Testis (tissue), 5 donors: ENCODE results near the gene ZSCAN2. TPM values are rescaled to one million over a fixed set of nuclear protein-coding genes. Genes with fewer than 3 reads are reported as not detected.
"Not testable (repeated sequence)": the region's sequence is repeated elsewhere in the genome, so short reads cannot be mapped to it uniquely, and the experiment has no call there.

Experiments
- DNase-seq: peaks from one replicate; pipeline ENCODE4 v3.0.0-alpha.2; 2019
- H3K27ac ChIP-seq, 2 donors: fragments of 200-600 bp; sonication (generic); one replicate each; pipeline ENCODE4 v1.5.1; 2019
- H3K27me3 ChIP-seq: fragments of 200-600 bp; sonication (generic); one replicate; pipeline ENCODE4 v1.5.1; 2019
- H3K36me3 ChIP-seq: fragments of 200-600 bp; sonication (generic); one replicate; pipeline ENCODE4 v1.5.1; 2017; ENCODE audit warnings: low read depth; ENCODE audit errors: missing control alignments
- H3K4me1 ChIP-seq: fragments of 200-600 bp; sonication (generic); one replicate; pipeline ENCODE4 v1.5.1; 2019
- H3K4me3 ChIP-seq, 2 donors: fragments of 200-600 bp; sonication (generic); one replicate each; pipeline ENCODE4 v1.5.1; 2017 to 2019
- H3K9me3 ChIP-seq: fragments of 200-600 bp; sonication (generic); one replicate; pipeline ENCODE4 v1.5.1; 2017
- CTCF ChIP-seq, 3 experiments: fragments of 450-650 bp in 2 of 3; fragments of 200-600 bp in 1 of 3; sonication (generic) in 1 of 3; IDR thresholded peaks; one replicate each; pipeline ENCODE4 v1.5.1; 2016 to 2019; ENCODE audit warnings: antibody characterized with exemption in 3 of 3, mild to moderate bottlenecking in 2 of 3, moderate library complexity in 1 of 3
- POLR2A ChIP-seq: fragments of 450-650 bp; IDR thresholded peaks from one replicate; pipeline ENCODE4 v1.6.1; 2017; ENCODE audit warnings: antibody characterized with exemption, mild to moderate bottlenecking, moderate library complexity
- WGBS, 2 donors: methylation state at CpG; one replicate each; pipeline ENCODE4 v1.1.5; 2018; 5-methylcytosine and 5-hydroxymethylcytosine counted together
- intact Hi-C: fragments of 100-400 bp; cut with DNase I; formaldehyde crosslinking; loops from one replicate; pipeline ENCODE4 v1.15.1; 2023; ENCODE audit warnings: low total_unique reads
- long read RNA-seq, 2 donors: transcript quantifications; one replicate each; lab custom pipeline, GENCODE V29; 2026
- polyA plus RNA-seq: library from polyadenylated mRNA; stranded (reverse); fragments of 350-450 nt; fragmentation: Illumina TruSeq; extraction: RNeasy Lipid Tissue Mini Kit (QIAGEN cat#74804); gene quantifications from one replicate; pipeline ENCODE4 v1.2.3, GENCODE V29; 2014; ENCODE audit warnings: low read depth, low replicate concordance; ENCODE audit not compliant: insufficient read depth
- total RNA-seq, 2 donors: library from RNA; depleted of rRNA; stranded (reverse); fragments of >200 nt; gene quantifications; one replicate each; pipeline ENCODE4 v1.2.3, GENCODE V29; 2016

The ZSCAN2 gene
- 10 to 100 TPM; 15.3 to 16.1 TPM for total RNA-seq
- polyA plus RNA-seq: 18.6 TPM
- long read RNA-seq, donor 1, transcript ZSCAN2-214 (3 exons, 2,242 nt): major isoform, 5 of 8 reads
- long read RNA-seq, donor 1, partial matches to known transcripts: 0 of 8 reads
- long read RNA-seq, donor 1, other reads (novel, unspliced or antisense): 0 of 8 reads
- long read RNA-seq, donor 2, partial matches to known transcripts: 0 of 1 reads
- long read RNA-seq, donor 2, other reads (novel, unspliced or antisense): 0 of 1 reads

- no peaks in the 10 kb centered on the region for H3K36me3 ChIP-seq
- TF ChIP-seq CTCF (IDR thresholded peaks at IDR 0.05): no peak
- TF ChIP-seq POLR2A: no peak
- intact Hi-C loops: no loop called here
- WGBS, 2 donors: 0 to 1% methylated on average over 46 to 59 of the region's 68 CpGs
- H3K9me3 ChIP-seq: no peaks in the 10 kb centered on the region
- no peaks in the 10 kb centered on the region for H3K4me1 ChIP-seq
- H3K27ac ChIP-seq: peak within 1 kb of the TSS; percentile 44 to 68
- peak within 1 kb of the TSS; percentile 75 to 81 for H3K4me3 ChIP-seq
- DNase-seq: peak; percentile 98
- no peaks in the 10 kb centered on the region for H3K27me3 ChIP-seq
Observed at GRCh38 chr15:84600687-84601554, at the start of gene ZSCAN2. Gene ZSCAN2, plus strand, starts transcription at chr15:84601009. Its CDS starts 2,919 bp downstream, at chr15:84603928.

GRCh38 chr15:84551624-84552023 lies 49.2 kb upstream of the ZSCAN2 start:
- H3K27me3 ChIP-seq, intact Hi-C loops, H3K36me3 ChIP-seq, H3K9me3 ChIP-seq, DNase-seq, H3K4me3 ChIP-seq, H3K27ac ChIP-seq: not testable (repeated sequence)
- WGBS, 2 donors: 95 to 99% methylated on average over 2 of the region's 2 CpGs
- H3K4me1 ChIP-seq: peaks cover 12% of the 10 kb centered on the region

- WGBS, 2 donors: 84 to 88% methylated on average over 1 of the region's 1 CpG
- Histone ChIP-seq H3K27me3 (no peaks in the 10 kb centered on the region), H3K4me1 (peaks cover 20% of the 10 kb centered on the region), H3K27ac (no peak overlapping the region), H3K9me3 (no peaks in the 10 kb centered on the region), H3K4me3 (no peak overlapping the region), H3K36me3 (no peaks in the 10 kb centered on the region)
- intact Hi-C loops: no loop called here
- no peak for TF ChIP-seq CTCF (IDR thresholded peaks at IDR 0.05)
- TF ChIP-seq POLR2A: no peak
- no peak for DNase-seq
Observed at GRCh38 chr15:84552896-84553295, 47.9 kb upstream of the ZSCAN2 start.

- H3K27ac ChIP-seq, DNase-seq, intact Hi-C loops, H3K9me3 ChIP-seq, H3K4me3 ChIP-seq, H3K36me3 ChIP-seq, H3K27me3 ChIP-seq: not testable (repeated sequence)
- 79 to 87% methylated on average over 2 to 3 of the region's 3 CpGs for WGBS, 2 donors
- peaks cover 20% of the 10 kb centered on the region for H3K4me1 ChIP-seq
Observed at GRCh38 chr15:84556690-84557089, 44.1 kb upstream of the ZSCAN2 start.

- H3K9me3 ChIP-seq, intact Hi-C loops, H3K27me3 ChIP-seq, H3K36me3 ChIP-seq, H3K4me1 ChIP-seq, H3K27ac ChIP-seq, DNase-seq, H3K4me3 ChIP-seq: not testable (repeated sequence)
- WGBS, 2 donors: 61 to 89% methylated on average over 6 of the region's 6 CpGs
Observed at GRCh38 chr15:84568021-84568420, 32.8 kb upstream of the ZSCAN2 start.

DNA sequence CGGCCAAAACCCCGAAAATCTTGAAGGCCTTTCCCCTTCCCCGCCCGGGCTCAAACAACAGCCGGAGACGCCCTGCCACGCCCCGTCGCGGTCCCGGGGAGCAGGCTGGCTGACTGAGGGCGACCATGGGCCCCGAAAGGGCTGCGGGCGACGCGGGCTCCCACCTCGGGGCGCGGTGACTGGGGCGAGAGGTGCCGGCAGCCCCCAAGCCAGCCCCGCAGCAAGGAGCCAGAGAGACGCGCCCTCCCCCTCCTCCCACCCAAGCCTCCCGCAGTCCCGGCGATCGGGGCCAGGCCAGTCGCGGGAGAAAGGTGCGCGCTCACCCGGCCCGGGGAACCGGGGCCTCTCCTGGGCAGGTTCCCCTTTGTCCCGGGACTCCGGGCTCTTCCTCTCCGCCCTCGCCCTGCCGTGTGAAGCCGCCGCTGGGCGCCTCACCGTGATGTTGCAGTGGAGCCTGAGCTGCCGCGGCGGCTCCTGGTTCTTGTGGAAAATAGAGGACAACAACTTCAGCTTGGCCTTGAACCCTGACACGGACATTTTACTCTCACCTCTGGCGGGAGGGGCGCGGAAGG lies 30.6 kb upstream of the ZSCAN2 start:
- Histone ChIP-seq H3K4me3 (peak overlapping the region; percentile 68 to 95), H3K9me3 (no peaks in the 10 kb centered on the region), H3K36me3 (no peaks in the 10 kb centered on the region), H3K27ac (peak overlapping the region; percentile 92), H3K4me1 (no peaks in the 10 kb centered on the region), H3K27me3 (no peaks in the 10 kb centered on the region)
- TF ChIP-seq POLR2A: no peak
- intact Hi-C loops: no loop called here
- peak; percentile 52 for DNase-seq
- WGBS, 2 donors: 0% methylated on average over 33 of the region's 52 CpGs; no CpG with 5 or more reads in 1 of the 2 donors
